GM23338 (cell line): ENCODE results near the gene RPGRIP1L. TPM values are rescaled to one million over a fixed set of nuclear protein-coding genes. Genes with fewer than 3 reads are reported as not detected.
"Not testable (repeated sequence)": the region's sequence is repeated elsewhere in the genome, so short reads cannot be mapped to it uniquely, and the experiment has no call there.

Experiments used
- ATAC-seq: fragments of 200-7000 bp; cut with Tn5 transposase; 3 replicates; pipeline ENCODE4 v1.9.1; 2020
- DNase-seq: peaks from one replicate; pipeline ENCODE4 v3.0.0-alpha.2; 2015; ENCODE audit warnings: low spot score
- H2AFZ ChIP-seq: fragments of 200-600 bp; sonication (generic); 2 replicates; pipeline ENCODE4 v1.8.0; 2016; ENCODE audit warnings: antibody characterized with exemption, mild to moderate bottlenecking, moderate library complexity
- H3F3A ChIP-seq: fragments of 200-600 bp; sonication (generic); replicated peaks from 2 replicates; pipeline ENCODE4 v1.8.0; 2017; ENCODE audit warnings: antibody characterized with exemption, mixed run types, low read depth
- H3K27ac ChIP-seq: fragments of 200-600 bp; sonication (generic); 2 replicates; pipeline ENCODE4 v1.6.1; 2016; ENCODE audit warnings: low read depth
- H3K27me3 ChIP-seq: fragments of 200-600 bp; sonication (generic); 2 replicates; pipeline ENCODE4 v1.8.0; 2016; ENCODE audit warnings: mild to moderate bottlenecking, mixed run types, moderate library complexity; ENCODE audit not compliant: insufficient read depth
- H3K36me3 ChIP-seq: fragments of 200-600 bp; sonication (generic); 2 replicates; pipeline ENCODE4 v1.8.0; 2016; ENCODE audit warnings: mild to moderate bottlenecking; ENCODE audit not compliant: insufficient read depth
- H3K4me1 ChIP-seq: fragments of 200-600 bp; sonication (generic); 2 replicates; pipeline ENCODE4 v1.8.0; 2016; ENCODE audit warnings: mild to moderate bottlenecking, moderate library complexity; ENCODE audit not compliant: insufficient read depth
- H3K4me2 ChIP-seq: fragments of 200-600 bp; sonication (generic); 2 replicates; pipeline ENCODE4 v1.7.1; 2017; ENCODE audit warnings: mixed run types
- H3K4me3 ChIP-seq: fragments of 200-600 bp; sonication (generic); 2 replicates; pipeline ENCODE4 v1.6.1; 2016; ENCODE audit warnings: mixed run types
- H3K79me2 ChIP-seq: fragments of 200-600 bp; sonication (generic); replicated peaks from 2 replicates; pipeline ENCODE4 v1.8.0; 2017; ENCODE audit warnings: mild to moderate bottlenecking; ENCODE audit not compliant: insufficient read depth
- H3K9me2 ChIP-seq: fragments of 200-600 bp; sonication (generic); 2 replicates; pipeline ENCODE4 v1.8.0; 2017; ENCODE audit not compliant: insufficient read depth
- H4K20me1 ChIP-seq: fragments of 200-600 bp; sonication (generic); replicated peaks from 2 replicates; pipeline ENCODE4 v1.8.0; 2017; ENCODE audit warnings: mild to moderate bottlenecking; ENCODE audit not compliant: insufficient read depth
- H3K27ac Mint-ChIP-seq: 2 replicates; pipeline ENCODE4 v1.8.0; 2020; ENCODE audit warnings: inconsistent platforms, mild to moderate bottlenecking, moderate library complexity, mixed read lengths
- H3K27me3 Mint-ChIP-seq: 3 replicates; pipeline ENCODE4 v1.8.0; 2022; ENCODE audit warnings: low read depth, mild to moderate bottlenecking, moderate library complexity, mixed read lengths, inconsistent platforms; ENCODE audit not compliant: insufficient read depth, poor library complexity
- H3K36me3 Mint-ChIP-seq: 3 replicates; pipeline ENCODE4 v1.8.0; 2021; ENCODE audit warnings: low read depth, mild to moderate bottlenecking, inconsistent platforms, moderate library complexity, mixed read lengths
- H3K4me1 Mint-ChIP-seq: 3 replicates; pipeline ENCODE4 v1.8.0; 2020; ENCODE audit warnings: mild to moderate bottlenecking, inconsistent platforms, mixed read lengths
- H3K4me3 Mint-ChIP-seq: 3 replicates; pipeline ENCODE4 v1.8.0; 2021; ENCODE audit warnings: moderate library complexity, mild to moderate bottlenecking, inconsistent platforms, mixed read lengths
- H3K9me3 Mint-ChIP-seq: 3 replicates; pipeline ENCODE4 v1.8.0; 2020; ENCODE audit warnings: moderate library complexity, mild to moderate bottlenecking, inconsistent platforms, mixed read lengths
- CREB1 ChIP-seq: fragments of 250-450 bp; sonication (Bioruptor Pico); IDR thresholded peaks from 2 replicates; pipeline ENCODE4 v1.5.0; 2020; ENCODE audit warnings: low read depth, mild to moderate bottlenecking, moderate library complexity
- ETS1 ChIP-seq: IDR thresholded peaks from 2 replicates; pipeline ENCODE4 v1.6.1; 2016; ENCODE audit warnings: antibody characterized with exemption
- EZH2 ChIP-seq: fragments of 200-600 bp; sonication (generic); IDR thresholded peaks from one replicate; pipeline ENCODE4 v1.8.0; 2017; ENCODE audit warnings: antibody characterized with exemption, mild to moderate bottlenecking, low read depth; ENCODE audit not compliant: unreplicated experiment
- EZH2phosphoT487 ChIP-seq: fragments of 200-600 bp; sonication (generic); IDR thresholded peaks from one replicate; pipeline ENCODE4 v1.8.1; 2018; ENCODE audit warnings: antibody characterized with exemption; ENCODE audit not compliant: unreplicated experiment
- JUNB ChIP-seq: IDR thresholded peaks from one replicate; pipeline ENCODE4 v1.6.1; 2016; ENCODE audit warnings: antibody characterized with exemption; ENCODE audit not compliant: unreplicated experiment
- NANOG ChIP-seq: IDR thresholded peaks from 2 replicates; pipeline ENCODE4 v1.6.1; 2016; ENCODE audit warnings: antibody characterized with exemption, borderline replicate concordance
- POLR2AphosphoS5 ChIP-seq: IDR thresholded peaks from 2 replicates; pipeline ENCODE4 v1.6.1; 2016; ENCODE audit warnings: antibody characterized with exemption, low read depth
- STAT1 ChIP-seq: IDR thresholded peaks from one replicate; pipeline ENCODE4 v1.6.1; 2016; ENCODE audit warnings: antibody characterized with exemption; ENCODE audit not compliant: unreplicated experiment
- ZNF114 ChIP-seq: fragments of 250-450 bp; sonication (Bioruptor Pico); IDR thresholded peaks from 2 replicates; pipeline ENCODE4 v1.5.0; 2020; ENCODE audit warnings: mild to moderate bottlenecking, moderate library complexity
- ZNF331 ChIP-seq: fragments of 250-450 bp; sonication (Bioruptor Pico); IDR thresholded peaks from 2 replicates; pipeline ENCODE4 v1.5.0; 2020; ENCODE audit warnings: low read depth, mild to moderate bottlenecking, moderate library complexity
- polyA plus RNA-seq: library from polyadenylated mRNA; unstranded; fragments of >200 nt; fragmentation: Nextera tagmentation; extraction: Ambion mirVana; gene quantifications from 2 replicates; pipeline ENCODE4 v1.2.1, GENCODE V29; 2016
- total RNA-seq: library from RNA; depleted of rRNA; stranded (reverse); fragments of >200 nt; shearing (Covaris generic); gene quantifications from 2 replicates; pipeline ENCODE4 v1.2.3, GENCODE V29; 2014
- TF ChIP-seq, protein P1 (sequence below): IDR thresholded peaks from one replicate; pipeline ENCODE4 v1.6.1; 2018; ENCODE audit warnings: antibody characterized with exemption; ENCODE audit not compliant: unreplicated experiment
- TF ChIP-seq, protein P2 (sequence below): fragments of 250-450 bp; sonication (Bioruptor Pico); IDR thresholded peaks from 2 replicates; pipeline ENCODE4 v1.5.0; 2020; ENCODE audit warnings: mild to moderate bottlenecking, moderate library complexity

RPGRIP1L gene
- total and polyA plus RNA-seq, 2 experiments from 2014 or later: 11.4 to 21.3 TPM

DNA sequence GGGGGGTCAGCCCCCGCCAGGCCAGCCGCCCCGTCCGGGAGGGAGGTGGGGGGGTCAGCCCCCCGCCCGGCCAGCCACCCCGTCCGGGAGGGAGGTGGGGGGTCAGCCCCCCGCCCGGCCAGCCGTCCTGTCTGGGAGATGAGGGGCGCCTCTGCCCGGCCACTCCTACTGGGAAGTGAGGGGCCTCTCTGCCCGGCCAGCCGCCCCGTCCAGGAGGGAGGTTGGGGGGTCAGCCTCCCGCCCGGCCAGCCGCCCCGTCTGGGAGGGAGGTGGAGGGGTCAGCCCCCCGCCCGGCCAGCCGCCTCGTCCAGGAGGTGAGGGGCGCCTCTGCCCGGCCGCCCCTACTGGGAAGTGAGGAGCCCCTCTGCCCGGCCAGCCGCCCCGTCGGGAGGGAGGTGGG, 5.4 kb downstream of the RPGRIP1L start:
- not testable (repeated sequence) for H4K20me1 ChIP-seq, H3K36me3 ChIP-seq, DNase-seq, H3K79me2 ChIP-seq, H3K4me1 Mint-ChIP-seq, H2AFZ ChIP-seq, H3K27me3 Mint-ChIP-seq, H3K4me2 ChIP-seq, ATAC-seq, H3K27ac Mint-ChIP-seq, H3K4me3 ChIP-seq, H3F3A ChIP-seq, H3K4me1 ChIP-seq, H3K27ac ChIP-seq, H3K9me2 ChIP-seq, H3K4me3 Mint-ChIP-seq, H3K27me3 ChIP-seq
- Mint-ChIP-seq H3K9me3 (peaks cover 13% of the 10 kb centered on the region), H3K36me3 (peaks cover 31% of the 10 kb centered on the region)

GRCh38 chr16:53695070-53695469, 8.6 kb downstream of the RPGRIP1L start:
- Histone ChIP-seq H3K36me3 (no peaks in the 10 kb centered on the region), H3K4me3 (no peak overlapping the region), H2AFZ (no peak overlapping the region), H3K27ac (no peak overlapping the region), H3K27me3 (no peaks in the 10 kb centered on the region), H4K20me1 (no peaks in the 10 kb centered on the region), H3K4me2 (no peak overlapping the region), H3K4me1 (no peaks in the 10 kb centered on the region), H3K79me2 (no peaks in the 10 kb centered on the region), H3F3A (no peaks in the 10 kb centered on the region), H3K9me2 (no peaks in the 10 kb centered on the region)
- Mint-ChIP-seq H3K36me3 (peaks cover 31% of the 10 kb centered on the region), H3K27ac (no peak overlapping the region), H3K4me1 (no peaks in the 10 kb centered on the region; the same call in 2 of the 3 replicates), H3K4me3 (no peak overlapping the region), H3K9me3 (peaks cover 13% of the 10 kb centered on the region), H3K27me3 (peaks cover 2% of the 10 kb centered on the region)
- DNase-seq: no peak
- no peak for ATAC-seq
- TF ChIP-seq POLR2AphosphoS5 (no peak), STAT1 (no peak), ZNF331 (CRISPR knock-in tag) (no peak), JUNB (no peak), EZH2 (no peak), ETS1 (no peak), EZH2phosphoT487 (no peak), ZNF114 (CRISPR knock-in tag) (no peak), NANOG (no peak), CREB1 (no peak)
- TF ChIP-seq, protein P1, sequence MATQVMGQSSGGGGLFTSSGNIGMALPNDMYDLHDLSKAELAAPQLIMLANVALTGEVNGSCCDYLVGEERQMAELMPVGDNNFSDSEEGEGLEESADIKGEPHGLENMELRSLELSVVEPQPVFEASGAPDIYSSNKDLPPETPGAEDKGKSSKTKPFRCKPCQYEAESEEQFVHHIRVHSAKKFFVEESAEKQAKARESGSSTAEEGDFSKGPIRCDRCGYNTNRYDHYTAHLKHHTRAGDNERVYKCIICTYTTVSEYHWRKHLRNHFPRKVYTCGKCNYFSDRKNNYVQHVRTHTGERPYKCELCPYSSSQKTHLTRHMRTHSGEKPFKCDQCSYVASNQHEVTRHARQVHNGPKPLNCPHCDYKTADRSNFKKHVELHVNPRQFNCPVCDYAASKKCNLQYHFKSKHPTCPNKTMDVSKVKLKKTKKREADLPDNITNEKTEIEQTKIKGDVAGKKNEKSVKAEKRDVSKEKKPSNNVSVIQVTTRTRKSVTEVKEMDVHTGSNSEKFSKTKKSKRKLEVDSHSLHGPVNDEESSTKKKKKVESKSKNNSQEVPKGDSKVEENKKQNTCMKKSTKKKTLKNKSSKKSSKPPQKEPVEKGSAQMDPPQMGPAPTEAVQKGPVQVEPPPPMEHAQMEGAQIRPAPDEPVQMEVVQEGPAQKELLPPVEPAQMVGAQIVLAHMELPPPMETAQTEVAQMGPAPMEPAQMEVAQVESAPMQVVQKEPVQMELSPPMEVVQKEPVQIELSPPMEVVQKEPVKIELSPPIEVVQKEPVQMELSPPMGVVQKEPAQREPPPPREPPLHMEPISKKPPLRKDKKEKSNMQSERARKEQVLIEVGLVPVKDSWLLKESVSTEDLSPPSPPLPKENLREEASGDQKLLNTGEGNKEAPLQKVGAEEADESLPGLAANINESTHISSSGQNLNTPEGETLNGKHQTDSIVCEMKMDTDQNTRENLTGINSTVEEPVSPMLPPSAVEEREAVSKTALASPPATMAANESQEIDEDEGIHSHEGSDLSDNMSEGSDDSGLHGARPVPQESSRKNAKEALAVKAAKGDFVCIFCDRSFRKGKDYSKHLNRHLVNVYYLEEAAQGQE: no peak
- TF ChIP-seq, protein P2, sequence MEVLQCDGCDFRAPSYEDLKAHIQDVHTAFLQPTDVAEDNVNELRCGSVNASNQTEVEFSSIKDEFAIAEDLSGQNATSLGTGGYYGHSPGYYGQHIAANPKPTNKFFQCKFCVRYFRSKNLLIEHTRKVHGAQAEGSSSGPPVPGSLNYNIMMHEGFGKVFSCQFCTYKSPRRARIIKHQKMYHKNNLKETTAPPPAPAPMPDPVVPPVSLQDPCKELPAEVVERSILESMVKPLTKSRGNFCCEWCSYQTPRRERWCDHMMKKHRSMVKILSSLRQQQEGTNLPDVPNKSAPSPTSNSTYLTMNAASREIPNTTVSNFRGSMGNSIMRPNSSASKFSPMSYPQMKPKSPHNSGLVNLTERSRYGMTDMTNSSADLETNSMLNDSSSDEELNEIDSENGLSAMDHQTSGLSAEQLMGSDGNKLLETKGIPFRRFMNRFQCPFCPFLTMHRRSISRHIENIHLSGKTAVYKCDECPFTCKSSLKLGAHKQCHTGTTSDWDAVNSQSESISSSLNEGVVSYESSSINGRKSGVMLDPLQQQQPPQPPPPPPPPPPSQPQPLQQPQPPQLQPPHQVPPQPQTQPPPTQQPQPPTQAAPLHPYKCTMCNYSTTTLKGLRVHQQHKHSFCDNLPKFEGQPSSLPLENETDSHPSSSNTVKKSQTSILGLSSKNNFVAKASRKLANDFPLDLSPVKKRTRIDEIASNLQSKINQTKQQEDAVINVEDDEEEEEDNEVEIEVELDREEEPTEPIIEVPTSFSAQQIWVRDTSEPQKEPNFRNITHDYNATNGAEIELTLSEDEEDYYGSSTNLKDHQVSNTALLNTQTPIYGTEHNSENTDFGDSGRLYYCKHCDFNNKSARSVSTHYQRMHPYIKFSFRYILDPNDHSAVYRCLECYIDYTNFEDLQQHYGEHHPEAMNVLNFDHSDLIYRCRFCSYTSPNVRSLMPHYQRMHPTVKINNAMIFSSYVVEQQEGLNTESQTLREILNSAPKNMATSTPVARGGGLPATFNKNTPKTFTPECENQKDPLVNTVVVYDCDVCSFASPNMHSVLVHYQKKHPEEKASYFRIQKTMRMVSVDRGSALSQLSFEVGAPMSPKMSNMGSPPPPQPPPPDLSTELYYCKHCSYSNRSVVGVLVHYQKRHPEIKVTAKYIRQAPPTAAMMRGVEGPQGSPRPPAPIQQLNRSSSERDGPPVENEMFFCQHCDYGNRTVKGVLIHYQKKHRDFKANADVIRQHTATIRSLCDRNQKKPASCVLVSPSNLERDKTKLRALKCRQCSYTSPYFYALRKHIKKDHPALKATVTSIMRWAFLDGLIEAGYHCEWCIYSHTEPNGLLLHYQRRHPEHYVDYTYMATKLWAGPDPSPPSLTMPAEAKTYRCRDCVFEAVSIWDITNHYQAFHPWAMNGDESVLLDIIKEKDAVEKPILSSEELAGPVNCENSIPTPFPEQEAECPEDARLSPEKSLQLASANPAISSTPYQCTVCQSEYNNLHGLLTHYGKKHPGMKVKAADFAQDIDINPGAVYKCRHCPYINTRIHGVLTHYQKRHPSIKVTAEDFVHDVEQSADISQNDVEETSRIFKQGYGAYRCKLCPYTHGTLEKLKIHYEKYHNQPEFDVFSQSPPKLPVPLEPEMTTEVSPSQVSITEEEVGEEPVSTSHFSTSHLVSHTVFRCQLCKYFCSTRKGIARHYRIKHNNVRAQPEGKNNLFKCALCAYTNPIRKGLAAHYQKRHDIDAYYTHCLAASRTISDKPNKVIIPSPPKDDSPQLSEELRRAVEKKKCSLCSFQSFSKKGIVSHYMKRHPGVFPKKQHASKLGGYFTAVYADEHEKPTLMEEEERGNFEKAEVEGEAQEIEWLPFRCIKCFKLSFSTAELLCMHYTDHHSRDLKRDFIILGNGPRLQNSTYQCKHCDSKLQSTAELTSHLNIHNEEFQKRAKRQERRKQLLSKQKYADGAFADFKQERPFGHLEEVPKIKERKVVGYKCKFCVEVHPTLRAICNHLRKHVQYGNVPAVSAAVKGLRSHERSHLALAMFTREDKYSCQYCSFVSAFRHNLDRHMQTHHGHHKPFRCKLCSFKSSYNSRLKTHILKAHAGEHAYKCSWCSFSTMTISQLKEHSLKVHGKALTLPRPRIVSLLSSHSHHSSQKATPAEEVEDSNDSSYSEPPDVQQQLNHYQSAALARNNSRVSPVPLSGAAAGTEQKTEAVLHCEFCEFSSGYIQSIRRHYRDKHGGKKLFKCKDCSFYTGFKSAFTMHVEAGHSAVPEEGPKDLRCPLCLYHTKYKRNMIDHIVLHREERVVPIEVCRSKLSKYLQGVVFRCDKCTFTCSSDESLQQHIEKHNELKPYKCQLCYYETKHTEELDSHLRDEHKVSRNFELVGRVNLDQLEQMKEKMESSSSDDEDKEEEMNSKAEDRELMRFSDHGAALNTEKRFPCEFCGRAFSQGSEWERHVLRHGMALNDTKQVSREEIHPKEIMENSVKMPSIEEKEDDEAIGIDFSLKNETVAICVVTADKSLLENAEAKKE (CRISPR knock-in tag): no peak
